ENCODE measurements around the gene FBXO10.

GRCh38 chr9:37587521-37587920, 11.3 kb upstream of the FBXO10 start:
- no peak for TF ChIP-seq EP300 (IDR thresholded peaks at IDR 0.05)
- no peak for TF ChIP-seq POLR2A (IDR thresholded peaks at IDR 0.05)
- no peak for TF ChIP-seq CTCF (IDR thresholded peaks at IDR 0.05)
- no peak for TF ChIP-seq POLR2AphosphoS5 (IDR thresholded peaks at IDR 0.05)
